Measurements from ENCODE around the gene CHRD. TPM values are rescaled to one million over a fixed set of nuclear protein-coding genes. Genes with fewer than 3 reads are reported as not detected.

CHRD gene
- 0.57 and 0.95 TPM in 2 replicates for polyA plus RNA-seq (2012; rRNA removed)
- 0.30 and 0.35 TPM in 2 replicates for polyA plus RNA-seq (2012; cell fraction: cytosol; rRNA removed)
- 4.3 and 4.4 TPM in 2 replicates for polyA plus RNA-seq (2012; cell fraction: nucleus; rRNA removed)

GRCh38 chr3:184379358-184380184 lies at the start of gene CHRD:
Gene CHRD (plus strand): TSS chr3:184380054. CDS start chr3:184380319, 265 bp downstream.
- Histone ChIP-seq H3K79me2 (ENCODE audit: insufficient read depth) (no peaks in the 10 kb centered on the region), H3K36me3 (replicated peaks in 1 of 2; ENCODE audit: control insufficient read depth in 1 of 2, insufficient read depth in 2 of 2, low read length in 1 of 2) (no peaks in the 10 kb centered on the region), H3K27ac (ENCODE audit: low read depth in 2 of 2, low read length in 1 of 2) (no peak within 1 kb of the TSS), H3K4me2 (peak within 1 kb of the TSS; percentile 71; the same call in 1 of the 2 replicates), H3F3A (replicated peaks; ENCODE audit: insufficient read depth) (peaks cover 4% of the 10 kb centered on the region), H3K4me1 (ENCODE audit: control insufficient read depth in 1 of 2, insufficient read depth in 2 of 2, low read depth in 1 of 2, low read length in 1 of 2) (peaks cover 0 to 12% of the 10 kb centered on the region in 2 experiments; a peak in 1 of 4 replicates), H2AFZ (ENCODE audit: low read depth) (peak within 1 kb of the TSS; percentile 32; the same call in 1 of the 2 replicates), H3K9me2 (no peaks in the 10 kb centered on the region), H3K9ac (no peak within 1 kb of the TSS), H3K4me3 (ENCODE audit: low read depth in 2 of 2, low read length in 1 of 2) (peak within 1 kb of the TSS; percentile 48 to 53), H3K27me3 (ENCODE audit: insufficient read depth) (peaks cover 7% of the 10 kb centered on the region; the same call in 1 of the 2 replicates), H3K9me3 (no peaks in the 10 kb centered on the region), H4K20me1 (ENCODE audit: insufficient read depth) (no peaks in the 10 kb centered on the region)
- 44% methylated on average over 30 of the region's 71 CpGs for WGBS (ENCODE audit: low lambda C conversion rate)
- CTCF ChIA-PET: interaction anchor here (1.0 to 3.4 kb wide), 5 partner anchors 9 to 170 kb away, joined by 3 to 26 read pairs (median 5); no protein-coding TSS in a partner anchor
- TF ChIP-seq FOSL2 (IDR thresholded peaks at IDR 0.05; ENCODE audit: borderline replicate concordance, low read depth): no peak
- TF ChIP-seq REST (IDR thresholded peaks at IDR 0.05; ENCODE audit: low read depth, low read length): no peak
- no peak for TF ChIP-seq JUND (IDR thresholded peaks at IDR 0.05)
- TF ChIP-seq RXRA (IDR thresholded peaks at IDR 0.05; ENCODE audit: borderline replicate concordance, low read depth): no peak
- no peak for TF ChIP-seq TCF12 (IDR thresholded peaks at IDR 0.05)
- no peak for TF ChIP-seq EZH2phosphoT487 (IDR thresholded peaks at IDR 0.05; ENCODE audit: borderline replicate concordance, low read depth)
- TF ChIP-seq TAF1 (IDR thresholded peaks at IDR 0.05; ENCODE audit: borderline replicate concordance, low read depth, low read length): no peak
- TF ChIP-seq TEAD4 (IDR thresholded peaks at IDR 0.05; ENCODE audit: borderline replicate concordance, insufficient read depth): no peak
- TF ChIP-seq FOXJ3 (CRISPR knock-in tag; IDR thresholded peaks at IDR 0.05): no peak
- no peak for TF ChIP-seq SMC3 (IDR thresholded peaks at IDR 0.05; ENCODE audit: low read depth, low read length)
- TF ChIP-seq YY1 (IDR thresholded peaks at IDR 0.05; ENCODE audit: low read depth): no peak
- TF ChIP-seq USF2 (IDR thresholded peaks at IDR 0.05; ENCODE audit: borderline replicate concordance, low read depth, low read length): no peak
- POLR2A ChIA-PET: no interaction called here
- DNase-seq: no peak
